HepG2 (cell line): Measurements from ENCODE around the gene SYTL3.

ENCODE experiments used
- E2F1 ChIP-seq: sonication (generic); formaldehyde crosslinking; IDR thresholded peaks from 2 replicates; pipeline ENCODE4 v1.5.0; 2020; ENCODE audit warnings: missing genetic modification reagents
- HOXA7 ChIP-seq: sonication (generic); formaldehyde crosslinking; IDR thresholded peaks from 2 replicates; pipeline ENCODE4 v1.8.1; 2022; ENCODE audit warnings: mild to moderate bottlenecking, missing genetic modification reagents, moderate library complexity
- POLR2AphosphoS5 ChIP-seq: IDR thresholded peaks from 2 replicates; pipeline ENCODE4 v1.6.1; 2012; ENCODE audit warnings: low read depth, low read length
- RAD21 ChIP-seq: fragments of 450-650 bp; formaldehyde crosslinking; IDR thresholded peaks from 2 replicates; pipeline ENCODE4 v1.5.0; 2020; ENCODE audit warnings: mild to moderate bottlenecking
- SMC3 ChIP-seq: IDR thresholded peaks from 2 replicates; pipeline ENCODE4 v1.6.1; 2011; ENCODE audit warnings: low read length, improper control_type of control experiment
- SP2 ChIP-seq: sonication (generic); formaldehyde crosslinking; IDR thresholded peaks from 2 replicates; pipeline ENCODE4 v1.5.1; 2020; ENCODE audit warnings: mild to moderate bottlenecking, missing genetic modification reagents
- ZNF18 ChIP-seq: sonication (generic); formaldehyde crosslinking; IDR thresholded peaks from 2 replicates; pipeline ENCODE4 v1.8.0; 2022; ENCODE audit warnings: mild to moderate bottlenecking, missing genetic modification reagents; ENCODE audit not compliant: insufficient replicate concordance
- TF ChIP-seq, protein P1 (sequence below): sonication (generic); formaldehyde crosslinking; IDR thresholded peaks from 2 replicates; pipeline ENCODE4 v1.4.0; 2020; ENCODE audit warnings: missing genetic modification reagents
- TF ChIP-seq, protein P2 (sequence below): sonication (generic); formaldehyde crosslinking; IDR thresholded peaks from 2 replicates; pipeline ENCODE4 v1.5.0; 2020; ENCODE audit warnings: mild to moderate bottlenecking, missing genetic modification reagents, moderate library complexity

DNA sequence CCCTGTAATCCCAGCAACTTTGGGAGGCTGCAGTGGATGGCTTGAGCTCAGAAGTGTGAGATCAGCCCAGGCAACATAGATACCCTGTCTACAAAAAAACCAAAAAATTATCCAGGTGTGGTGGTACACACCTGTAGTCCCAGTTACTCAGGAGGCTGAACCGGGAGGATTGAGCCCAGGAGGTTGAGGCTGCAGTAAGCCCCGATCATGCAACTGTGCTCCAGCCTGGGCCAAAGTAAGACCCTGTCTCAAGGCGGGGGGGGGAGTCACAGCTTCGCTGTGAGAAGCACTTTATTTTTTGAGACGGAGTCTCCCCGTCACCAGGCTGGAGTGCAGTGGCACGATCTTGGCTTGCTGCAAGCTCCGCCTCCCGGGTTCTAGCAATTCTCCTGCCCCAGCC lies 115.1 kb downstream of the SYTL3 start:
- no peak for TF ChIP-seq SP2 (CRISPR knock-in tag)
- TF ChIP-seq, protein P1, sequence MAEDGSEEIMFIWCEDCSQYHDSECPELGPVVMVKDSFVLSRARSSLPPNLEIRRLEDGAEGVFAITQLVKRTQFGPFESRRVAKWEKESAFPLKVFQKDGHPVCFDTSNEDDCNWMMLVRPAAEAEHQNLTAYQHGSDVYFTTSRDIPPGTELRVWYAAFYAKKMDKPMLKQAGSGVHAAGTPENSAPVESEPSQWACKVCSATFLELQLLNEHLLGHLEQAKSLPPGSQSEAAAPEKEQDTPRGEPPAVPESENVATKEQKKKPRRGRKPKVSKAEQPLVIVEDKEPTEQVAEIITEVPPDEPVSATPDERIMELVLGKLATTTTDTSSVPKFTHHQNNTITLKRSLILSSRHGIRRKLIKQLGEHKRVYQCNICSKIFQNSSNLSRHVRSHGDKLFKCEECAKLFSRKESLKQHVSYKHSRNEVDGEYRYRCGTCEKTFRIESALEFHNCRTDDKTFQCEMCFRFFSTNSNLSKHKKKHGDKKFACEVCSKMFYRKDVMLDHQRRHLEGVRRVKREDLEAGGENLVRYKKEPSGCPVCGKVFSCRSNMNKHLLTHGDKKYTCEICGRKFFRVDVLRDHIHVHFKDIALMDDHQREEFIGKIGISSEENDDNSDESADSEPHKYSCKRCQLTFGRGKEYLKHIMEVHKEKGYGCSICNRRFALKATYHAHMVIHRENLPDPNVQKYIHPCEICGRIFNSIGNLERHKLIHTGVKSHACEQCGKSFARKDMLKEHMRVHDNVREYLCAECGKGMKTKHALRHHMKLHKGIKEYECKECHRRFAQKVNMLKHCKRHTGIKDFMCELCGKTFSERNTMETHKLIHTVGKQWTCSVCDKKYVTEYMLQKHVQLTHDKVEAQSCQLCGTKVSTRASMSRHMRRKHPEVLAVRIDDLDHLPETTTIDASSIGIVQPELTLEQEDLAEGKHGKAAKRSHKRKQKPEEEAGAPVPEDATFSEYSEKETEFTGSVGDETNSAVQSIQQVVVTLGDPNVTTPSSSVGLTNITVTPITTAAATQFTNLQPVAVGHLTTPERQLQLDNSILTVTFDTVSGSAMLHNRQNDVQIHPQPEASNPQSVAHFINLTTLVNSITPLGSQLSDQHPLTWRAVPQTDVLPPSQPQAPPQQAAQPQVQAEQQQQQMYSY (CRISPR knock-in tag), result no peak
- no peak for TF ChIP-seq E2F1 (CRISPR knock-in tag)
- no peak for TF ChIP-seq ZNF18 (CRISPR knock-in tag)
- TF ChIP-seq, protein P2, sequence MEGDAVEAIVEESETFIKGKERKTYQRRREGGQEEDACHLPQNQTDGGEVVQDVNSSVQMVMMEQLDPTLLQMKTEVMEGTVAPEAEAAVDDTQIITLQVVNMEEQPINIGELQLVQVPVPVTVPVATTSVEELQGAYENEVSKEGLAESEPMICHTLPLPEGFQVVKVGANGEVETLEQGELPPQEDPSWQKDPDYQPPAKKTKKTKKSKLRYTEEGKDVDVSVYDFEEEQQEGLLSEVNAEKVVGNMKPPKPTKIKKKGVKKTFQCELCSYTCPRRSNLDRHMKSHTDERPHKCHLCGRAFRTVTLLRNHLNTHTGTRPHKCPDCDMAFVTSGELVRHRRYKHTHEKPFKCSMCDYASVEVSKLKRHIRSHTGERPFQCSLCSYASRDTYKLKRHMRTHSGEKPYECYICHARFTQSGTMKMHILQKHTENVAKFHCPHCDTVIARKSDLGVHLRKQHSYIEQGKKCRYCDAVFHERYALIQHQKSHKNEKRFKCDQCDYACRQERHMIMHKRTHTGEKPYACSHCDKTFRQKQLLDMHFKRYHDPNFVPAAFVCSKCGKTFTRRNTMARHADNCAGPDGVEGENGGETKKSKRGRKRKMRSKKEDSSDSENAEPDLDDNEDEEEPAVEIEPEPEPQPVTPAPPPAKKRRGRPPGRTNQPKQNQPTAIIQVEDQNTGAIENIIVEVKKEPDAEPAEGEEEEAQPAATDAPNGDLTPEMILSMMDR (CRISPR knock-in tag), result no peak
- no peak for TF ChIP-seq RAD21 (CRISPR knock-in tag)
- no peak for TF ChIP-seq HOXA7 (CRISPR knock-in tag)
- TF ChIP-seq POLR2AphosphoS5, result no peak
- no peak for TF ChIP-seq SMC3
